Muscle of back (tissue), 11 donors: ENCODE measurements around the gene ANKRD13C. TPM values are rescaled to one million over a fixed set of nuclear protein-coding genes. Genes with fewer than 3 reads are reported as not detected.
A peak's percentile ranks its signal among the peaks of the same experiment; 100 is the strongest.
"Not testable (repeated sequence)": the region's sequence is repeated elsewhere in the genome, so short reads cannot be mapped to it uniquely, and the experiment has no call there.

Source experiments
- DNase-seq, 3 donors: peaks; one replicate each; pipeline versions ENCODE4 v3.0.0 to v3.0.0-alpha.2; 2013
- polyA plus RNA-seq, 10 donors: library from polyadenylated mRNA; unstranded; fragments of 120-200 nt; gene quantifications; one replicate each; pipeline ENCODE4 v1.2.1, GENCODE V29; 2013; ENCODE audit not compliant: insufficient read length in 10 of 10

ANKRD13C gene
- polyA plus RNA-seq, 10 donors = 15.4 to 22.3 (median 19.0) TPM

- peak in 2 of 3 donors; percentile 12 to 39 for DNase-seq
Measured at GRCh38 chr1:70361727-70362398, 7.3 kb upstream of the ANKRD13C start.

- DNase-seq = no peak
Measured at GRCh38 chr1:70360321-70360720, 5.8 kb upstream of the ANKRD13C start.

- DNase-seq = peak in 1 of 3 donors; percentile 20
Measured at GRCh38 chr1:70358921-70359564, 4.5 kb upstream of the ANKRD13C start.

GRCh38 chr1:70355920-70356319, 1.4 kb upstream of the ANKRD13C start:
- DNase-seq = no peak

- DNase-seq = no peak
Measured at GRCh38 chr1:70355111-70355407, 537 bp upstream of the ANKRD13C start.

GRCh38 chr1:70353601-70354331, 756 bp downstream of the ANKRD13C start:
- DNase-seq = peak in 1 of 3 donors; percentile 45

- no peak for DNase-seq
Measured at GRCh38 chr1:70353044-70353443, 1.5 kb downstream of the ANKRD13C start.

GRCh38 chr1:70349799-70350198, 4.7 kb downstream of the ANKRD13C start:
- not testable (repeated sequence) for DNase-seq

GRCh38 chr1:70348399-70349165, 5.9 kb downstream of the ANKRD13C start:
- DNase-seq = no peak

- DNase-seq = not testable (repeated sequence)
Measured at GRCh38 chr1:70339644-70340043, 14.9 kb downstream of the ANKRD13C start.

GRCh38 chr1:70336050-70336449, 18.5 kb downstream of the ANKRD13C start:
- DNase-seq = no peak

GRCh38 chr1:70334436-70334835, 20.1 kb downstream of the ANKRD13C start:
- DNase-seq = no peak

- DNase-seq = no peak
Measured at GRCh38 chr1:70333245-70333644, 21.3 kb downstream of the ANKRD13C start.

- no peak for DNase-seq
Measured at GRCh38 chr1:70331962-70332361, 22.6 kb downstream of the ANKRD13C start.

GRCh38 chr1:70327306-70328076, 27.0 kb downstream of the ANKRD13C start:
- DNase-seq = no peak

GRCh38 chr1:70324683-70325082, 29.8 kb downstream of the ANKRD13C start:
- no peak for DNase-seq

GRCh38 chr1:70319750-70320149, 34.8 kb downstream of the ANKRD13C start:
- peak in 1 of 3 donors; percentile 43 for DNase-seq

GRCh38 chr1:70318191-70318590, 36.3 kb downstream of the ANKRD13C start:
- no peak for DNase-seq

- no peak for DNase-seq
Measured at GRCh38 chr1:70317087-70317486, 37.4 kb downstream of the ANKRD13C start.

GRCh38 chr1:70315782-70316181, 38.7 kb downstream of the ANKRD13C start:
- DNase-seq = no peak

- DNase-seq = no peak
Measured at GRCh38 chr1:70314706-70315304, 39.7 kb downstream of the ANKRD13C start.
